ENCODE data around the gene TBX5. TPM values are rescaled to one million over a fixed set of nuclear protein-coding genes. Genes with fewer than 3 reads are reported as not detected.

TBX5 gene
- total RNA-seq, 1 donor from 2014 or later, result 75.1 TPM

GRCh38 chr12:114412307-114412706 is 6.4 kb upstream of the TBX5 start:
- H3K36me3 ChIP-seq, result no peaks in the 10 kb centered on the region
- no peak for DNase-seq
- no peaks in the 10 kb centered on the region for H3K9me3 ChIP-seq (replicated peaks)
- H3K4me1 ChIP-seq, result peaks cover 45% of the 10 kb centered on the region
- H3K27ac ChIP-seq (replicated peaks), result no peak overlapping the region
- H3K27me3 ChIP-seq (ENCODE audit: low read depth), result peaks cover 76% of the 10 kb centered on the region
- no peak overlapping the region for H3K4me3 ChIP-seq
- intact Hi-C loops (cut with micrococcal nuclease), result no loop called here
- no peak for TF ChIP-seq CTCF (IDR thresholded peaks at IDR 0.05; ENCODE audit: borderline replicate concordance)

DNA sequence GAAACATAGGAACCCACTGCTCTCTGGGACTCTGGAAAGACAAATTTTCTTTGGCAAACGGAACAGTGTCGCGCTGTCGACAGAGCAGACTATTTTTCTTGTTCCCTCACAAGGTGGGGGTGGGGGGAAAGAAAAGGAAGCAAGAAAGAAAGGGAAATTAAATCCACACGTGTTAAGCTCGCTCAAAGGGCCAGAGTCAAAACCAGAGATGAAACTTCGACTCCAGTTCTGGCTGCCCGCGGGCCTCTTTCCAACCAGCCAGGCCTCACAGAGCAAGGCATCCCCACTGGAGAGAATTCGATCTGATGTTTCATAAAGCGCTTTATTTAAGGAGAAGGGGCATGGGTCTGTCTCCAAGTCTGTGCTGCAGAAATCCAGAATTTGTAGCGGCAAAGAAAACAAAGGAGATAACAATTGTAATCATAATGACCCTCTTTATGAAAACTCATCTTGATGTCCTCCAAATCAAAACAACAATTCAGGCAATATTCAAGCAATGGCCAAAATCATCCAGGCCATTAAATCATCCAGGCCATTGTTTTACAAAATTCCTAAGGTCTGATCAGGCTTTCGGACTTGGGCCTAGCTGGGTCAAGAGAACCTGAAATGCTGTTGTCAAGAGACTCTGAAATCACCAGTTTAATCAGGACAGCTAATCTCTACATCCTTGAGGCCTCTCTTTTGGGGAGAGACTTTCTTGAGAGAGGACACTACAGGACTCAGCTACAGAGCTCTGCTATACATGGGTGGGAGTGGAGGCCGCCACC is 5.3 kb upstream of the TBX5 start:
- intact Hi-C loops (cut with micrococcal nuclease), result no loop called here
- H3K9me3 ChIP-seq (replicated peaks), result no peaks in the 10 kb centered on the region
- DNase-seq, result no peak
- H3K27me3 ChIP-seq (ENCODE audit: low read depth), result peaks cover 82% of the 10 kb centered on the region
- no peak overlapping the region for H3K27ac ChIP-seq (replicated peaks)
- H3K36me3 ChIP-seq, result no peaks in the 10 kb centered on the region
- H3K4me3 ChIP-seq, result no peak overlapping the region
- TF ChIP-seq CTCF (IDR thresholded peaks at IDR 0.05; ENCODE audit: borderline replicate concordance), result no peak
- peaks cover 48% of the 10 kb centered on the region for H3K4me1 ChIP-seq

- DNase-seq, result no peak
- TF ChIP-seq CTCF (IDR thresholded peaks at IDR 0.05; ENCODE audit: borderline replicate concordance), result no peak
- no peaks in the 10 kb centered on the region for H3K36me3 ChIP-seq
- H3K9me3 ChIP-seq (replicated peaks), result no peaks in the 10 kb centered on the region
- peak overlapping the region; percentile 94 for H3K27ac ChIP-seq (replicated peaks)
- peak overlapping the region; percentile 82 for H3K4me3 ChIP-seq
- peaks cover 82% of the 10 kb centered on the region for H3K27me3 ChIP-seq (ENCODE audit: low read depth)
- intact Hi-C loops (cut with micrococcal nuclease), result no loop called here
- H3K4me1 ChIP-seq, result peaks cover 45% of the 10 kb centered on the region
Observed at GRCh38 chr12:114409852-114410600, 4.1 kb upstream of the TBX5 start.

GRCh38 chr12:114408886-114409851 is 3.2 kb upstream of the TBX5 start:
- peak overlapping the region; percentile 94 for H3K27ac ChIP-seq (replicated peaks)
- peak; percentile 30 for TF ChIP-seq CTCF (IDR thresholded peaks at IDR 0.05; ENCODE audit: borderline replicate concordance)
- intact Hi-C loops (cut with micrococcal nuclease), result no loop called here

GRCh38 chr12:114408471-114408885 is 2.5 kb upstream of the TBX5 start:
- H3K4me3 ChIP-seq, result peak overlapping the region; percentile 82
- no peak for TF ChIP-seq CTCF (IDR thresholded peaks at IDR 0.05; ENCODE audit: borderline replicate concordance)
- DNase-seq, result no peak
- H3K27ac ChIP-seq (replicated peaks), result peak overlapping the region; percentile 94
- peaks cover 49% of the 10 kb centered on the region for H3K4me1 ChIP-seq
- no peaks in the 10 kb centered on the region for H3K9me3 ChIP-seq (replicated peaks)
- H3K36me3 ChIP-seq, result no peaks in the 10 kb centered on the region
- peaks cover 82% of the 10 kb centered on the region for H3K27me3 ChIP-seq (ENCODE audit: low read depth)
- intact Hi-C loops (cut with micrococcal nuclease), result no loop called here

More at GRCh38 chr12:114408886-114409851, 3.2 kb upstream of the TBX5 start:
- Histone ChIP-seq H3K36me3 (no peaks in the 10 kb centered on the region), H3K27me3 (ENCODE audit: low read depth) (peaks cover 82% of the 10 kb centered on the region), H3K9me3 (replicated peaks) (no peaks in the 10 kb centered on the region), H3K4me1 (peaks cover 49% of the 10 kb centered on the region), H3K4me3 (peak overlapping the region; percentile 82)
- peak; percentile 56 for DNase-seq
